Peyer's patch (tissue), 4 donors: ENCODE measurements around the gene RBM18. TPM values are rescaled to one million over a fixed set of nuclear protein-coding genes. Genes with fewer than 3 reads are reported as not detected.

Experiments
- DNase-seq, 3 donors: peaks; one replicate each; pipeline ENCODE4 v3.0.0-alpha.2; 2017 to 2019
- H3K27ac ChIP-seq, 4 donors: fragments of 200-600 bp; sonication (generic); one replicate each; pipeline ENCODE4 v1.5.1; 2016 to 2019
- H3K27me3 ChIP-seq, 2 donors: fragments of 200-600 bp; sonication (generic); one replicate each; pipeline ENCODE4 v1.5.1; 2019
- H3K36me3 ChIP-seq, 3 donors: fragments of 200-600 bp; sonication (generic); one replicate each; pipeline ENCODE4 v1.5.1; 2016 to 2019
- H3K4me1 ChIP-seq, 4 donors: fragments of 200-600 bp; sonication (generic); one replicate each; pipeline ENCODE4 v1.5.1; 2016 to 2019
- H3K4me3 ChIP-seq, 4 donors: fragments of 200-600 bp; sonication (generic); 1 replicate in 3 of 4; 2 replicates in 1 of 4; pipeline ENCODE4 v1.5.1; 2016 to 2019; ENCODE audit warnings: mild to moderate bottlenecking in 1 of 4
- H3K9me3 ChIP-seq, 4 donors: fragments of 200-600 bp; sonication (generic); one replicate each; pipeline ENCODE4 v1.5.1; 2016 to 2019; ENCODE audit warnings: mild to moderate bottlenecking in 1 of 4
- POLR2A ChIP-seq, 2 donors: fragments of 450-650 bp; IDR thresholded peaks; one replicate each; pipeline ENCODE4 v1.5.1; 2017; ENCODE audit warnings: antibody characterized with exemption in 2 of 2, mild to moderate bottlenecking in 2 of 2, moderate library complexity in 2 of 2
- total RNA-seq, 4 donors: library from RNA; depleted of rRNA; stranded (reverse); fragments of >200 nt; gene quantifications; one replicate each; pipeline ENCODE4 v1.1.0, GENCODE V29; 2016
- TF ChIP-seq, protein P1 (sequence below), 6 experiments: fragments of 450-650 bp in 4 of 6; fragments of 200-600 bp in 2 of 6; sonication (generic) in 1 of 6; IDR thresholded peaks; one replicate each; pipeline ENCODE4 v1.5.1; 2017 to 2019; ENCODE audit warnings: antibody characterized with exemption in 6 of 6, mild to moderate bottlenecking in 3 of 6, moderate library complexity in 1 of 6

The RBM18 gene
- total RNA-seq, 4 donors from 2014 or later = 4.5 to 37.1 (median 7.5) TPM

DNA sequence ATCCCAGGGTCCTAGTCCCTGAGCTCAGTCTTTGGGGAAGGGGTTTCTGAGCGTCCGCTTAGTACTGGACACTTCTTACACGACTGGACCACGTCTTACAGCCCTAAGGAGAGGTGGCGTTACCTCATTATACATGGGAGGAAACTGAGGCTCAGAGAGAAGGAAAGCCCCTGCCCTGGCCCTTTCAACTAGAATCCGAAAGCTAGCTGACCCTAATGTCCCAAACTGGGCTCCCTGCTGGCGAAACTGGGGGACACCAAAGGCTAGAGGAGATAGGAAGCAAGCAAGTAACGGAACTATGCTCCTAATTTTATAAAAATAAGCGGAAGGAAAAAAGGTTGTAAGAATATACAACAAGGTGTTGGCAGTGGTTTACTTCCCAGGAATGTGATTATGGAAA lies 50.1 kb downstream of the RBM18 start:
- Histone ChIP-seq H3K36me3 (no peaks in the 10 kb centered on the region), H3K27me3 (peaks cover 0 to 37% of the 10 kb centered on the region in 2 donors), H3K4me1 (peaks cover 0 to 30% (median 8%) of the 10 kb centered on the region in 4 donors), H3K4me3 (peak overlapping the region in 1 of 4 donors; percentile 52), H3K9me3 (peaks cover 0 to 3% (median 0%) of the 10 kb centered on the region in 4 donors), H3K27ac (no peak overlapping the region)
- DNase-seq = no peak
- TF ChIP-seq POLR2A (IDR thresholded peaks at IDR 0.05) = no peak
- TF ChIP-seq, protein P1, sequence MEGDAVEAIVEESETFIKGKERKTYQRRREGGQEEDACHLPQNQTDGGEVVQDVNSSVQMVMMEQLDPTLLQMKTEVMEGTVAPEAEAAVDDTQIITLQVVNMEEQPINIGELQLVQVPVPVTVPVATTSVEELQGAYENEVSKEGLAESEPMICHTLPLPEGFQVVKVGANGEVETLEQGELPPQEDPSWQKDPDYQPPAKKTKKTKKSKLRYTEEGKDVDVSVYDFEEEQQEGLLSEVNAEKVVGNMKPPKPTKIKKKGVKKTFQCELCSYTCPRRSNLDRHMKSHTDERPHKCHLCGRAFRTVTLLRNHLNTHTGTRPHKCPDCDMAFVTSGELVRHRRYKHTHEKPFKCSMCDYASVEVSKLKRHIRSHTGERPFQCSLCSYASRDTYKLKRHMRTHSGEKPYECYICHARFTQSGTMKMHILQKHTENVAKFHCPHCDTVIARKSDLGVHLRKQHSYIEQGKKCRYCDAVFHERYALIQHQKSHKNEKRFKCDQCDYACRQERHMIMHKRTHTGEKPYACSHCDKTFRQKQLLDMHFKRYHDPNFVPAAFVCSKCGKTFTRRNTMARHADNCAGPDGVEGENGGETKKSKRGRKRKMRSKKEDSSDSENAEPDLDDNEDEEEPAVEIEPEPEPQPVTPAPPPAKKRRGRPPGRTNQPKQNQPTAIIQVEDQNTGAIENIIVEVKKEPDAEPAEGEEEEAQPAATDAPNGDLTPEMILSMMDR (IDR thresholded peaks at IDR 0.05) = no peak

DNA sequence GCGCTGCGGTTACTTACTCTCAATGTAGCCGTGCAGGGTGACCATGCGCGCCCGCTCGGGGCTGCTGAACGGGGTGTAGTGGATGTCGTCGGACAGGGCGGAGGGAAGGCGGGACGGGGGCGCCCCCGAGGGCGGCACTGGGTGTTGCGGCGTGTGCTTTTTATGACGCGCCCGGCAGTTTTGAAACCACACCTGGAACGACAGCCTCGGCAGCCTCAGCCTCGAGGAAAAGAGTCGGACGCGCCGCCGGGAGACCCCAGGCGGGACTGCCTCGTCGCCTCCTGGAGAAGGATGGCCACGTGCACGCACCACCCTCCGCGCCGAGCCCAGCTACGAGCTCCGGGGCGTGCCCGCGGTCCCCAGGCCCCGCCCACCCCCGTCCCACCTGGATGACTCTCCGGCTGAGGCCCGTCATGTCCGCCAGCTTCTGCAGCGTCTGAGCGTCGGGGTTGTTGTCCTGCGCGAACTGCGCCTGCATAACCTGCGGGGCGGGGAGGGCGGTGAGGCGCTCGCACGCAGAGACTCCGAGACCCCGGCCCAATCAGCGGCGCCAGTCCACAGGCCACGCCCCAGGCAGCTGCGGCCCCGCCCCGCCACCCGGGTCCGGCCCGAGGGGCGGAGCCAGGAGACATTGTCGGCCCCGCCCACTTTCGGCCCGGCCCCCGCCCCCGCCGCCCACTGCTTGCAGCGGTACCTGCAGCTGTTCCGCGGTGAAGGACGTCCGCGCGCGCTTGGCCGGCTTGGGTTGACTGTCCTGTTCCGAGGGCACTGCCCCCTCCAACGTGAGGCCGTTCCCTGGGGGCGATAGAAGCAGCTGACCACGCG lies 50.8 kb downstream of the RBM18 start:
- Histone ChIP-seq H3K27ac (no peak overlapping the region), H3K9me3 (peaks cover 0 to 3% (median 0%) of the 10 kb centered on the region in 4 donors), H3K36me3 (no peaks in the 10 kb centered on the region), H3K4me1 (peaks cover 0 to 23% (median 5%) of the 10 kb centered on the region in 4 donors), H3K27me3 (peaks cover 0 to 30% of the 10 kb centered on the region in 2 donors), H3K4me3 (peak overlapping the region; percentile 26 to 52 (median 40))
- DNase-seq = peak in 2 of 3 donors; percentile 54 to 75
- TF ChIP-seq POLR2A (IDR thresholded peaks at IDR 0.05) = no peak
- TF ChIP-seq, protein P1 (IDR thresholded peaks at IDR 0.05) = no peak

DNA sequence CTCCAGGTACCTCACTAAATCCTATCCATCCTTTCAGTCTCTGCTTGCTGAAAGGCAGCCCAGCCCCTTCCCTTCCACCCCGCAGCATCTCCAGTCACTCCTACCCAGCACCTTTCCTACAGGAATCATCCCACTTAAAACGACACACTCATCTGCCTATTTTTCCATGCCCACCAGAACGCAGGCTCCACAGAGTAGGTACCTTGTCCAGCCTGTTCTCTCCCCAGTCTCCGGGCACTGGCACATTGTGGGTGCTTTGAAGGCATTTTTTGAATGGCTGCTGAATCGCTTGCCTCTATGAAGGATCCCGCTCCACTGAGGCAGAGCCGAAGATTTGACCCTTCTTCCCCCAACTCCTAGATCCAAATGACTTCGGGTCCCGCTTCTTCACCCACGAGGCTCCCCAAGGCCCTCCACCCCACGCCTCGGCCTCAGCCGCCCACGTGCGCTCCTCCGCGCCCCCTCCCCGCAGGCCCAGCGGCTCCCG lies 51.5 kb downstream of the RBM18 start:
- peak in 1 of 3 donors; percentile 20 for DNase-seq
- no peak overlapping the region for H3K27ac ChIP-seq
- TF ChIP-seq, protein P1 (IDR thresholded peaks at IDR 0.05) = no peak
- TF ChIP-seq POLR2A (IDR thresholded peaks at IDR 0.05) = no peak
- H3K27me3 ChIP-seq = peaks cover 0 to 26% of the 10 kb centered on the region in 2 donors
- no peaks in the 10 kb centered on the region for H3K36me3 ChIP-seq
- peaks cover 0 to 19% (median 4%) of the 10 kb centered on the region in 4 donors for H3K4me1 ChIP-seq
- H3K4me3 ChIP-seq = peak overlapping the region in 3 of 4 donors; percentile 38 to 52 (median 41)
- peaks cover 0 to 3% (median 0%) of the 10 kb centered on the region in 4 donors for H3K9me3 ChIP-seq

GRCh38 chr9:122212473-122213004 lies 52.1 kb downstream of the RBM18 start:
- H3K36me3 ChIP-seq = no peaks in the 10 kb centered on the region
- TF ChIP-seq, protein P1 (IDR thresholded peaks at IDR 0.05) = no peak
- TF ChIP-seq POLR2A (IDR thresholded peaks at IDR 0.05) = no peak
- H3K27ac ChIP-seq = no peak overlapping the region
- H3K4me3 ChIP-seq = no peak overlapping the region
- peaks cover 0 to 19% (median 4%) of the 10 kb centered on the region in 4 donors for H3K4me1 ChIP-seq
- no peak for DNase-seq
- H3K9me3 ChIP-seq = peaks cover 0 to 3% (median 0%) of the 10 kb centered on the region in 4 donors
- peaks cover 0 to 22% of the 10 kb centered on the region in 2 donors for H3K27me3 ChIP-seq

- peaks cover 0 to 14% (median 4%) of the 10 kb centered on the region in 4 donors for H3K4me1 ChIP-seq
- no peak overlapping the region for H3K27ac ChIP-seq
- H3K36me3 ChIP-seq = no peaks in the 10 kb centered on the region
- H3K9me3 ChIP-seq = peaks cover 0 to 3% (median 0%) of the 10 kb centered on the region in 4 donors
- peak in 1 of 3 donors; percentile 28 for DNase-seq
- peaks cover 0 to 19% of the 10 kb centered on the region in 2 donors for H3K27me3 ChIP-seq
- H3K4me3 ChIP-seq = no peak overlapping the region
- no peak for TF ChIP-seq POLR2A (IDR thresholded peaks at IDR 0.05)
- TF ChIP-seq, protein P1 (IDR thresholded peaks at IDR 0.05) = no peak
Observed at GRCh38 chr9:122209451-122209850, 55.2 kb downstream of the RBM18 start.
